ENCODE measurements around the gene MYEOV.

- TF ChIP-seq, protein P1, sequence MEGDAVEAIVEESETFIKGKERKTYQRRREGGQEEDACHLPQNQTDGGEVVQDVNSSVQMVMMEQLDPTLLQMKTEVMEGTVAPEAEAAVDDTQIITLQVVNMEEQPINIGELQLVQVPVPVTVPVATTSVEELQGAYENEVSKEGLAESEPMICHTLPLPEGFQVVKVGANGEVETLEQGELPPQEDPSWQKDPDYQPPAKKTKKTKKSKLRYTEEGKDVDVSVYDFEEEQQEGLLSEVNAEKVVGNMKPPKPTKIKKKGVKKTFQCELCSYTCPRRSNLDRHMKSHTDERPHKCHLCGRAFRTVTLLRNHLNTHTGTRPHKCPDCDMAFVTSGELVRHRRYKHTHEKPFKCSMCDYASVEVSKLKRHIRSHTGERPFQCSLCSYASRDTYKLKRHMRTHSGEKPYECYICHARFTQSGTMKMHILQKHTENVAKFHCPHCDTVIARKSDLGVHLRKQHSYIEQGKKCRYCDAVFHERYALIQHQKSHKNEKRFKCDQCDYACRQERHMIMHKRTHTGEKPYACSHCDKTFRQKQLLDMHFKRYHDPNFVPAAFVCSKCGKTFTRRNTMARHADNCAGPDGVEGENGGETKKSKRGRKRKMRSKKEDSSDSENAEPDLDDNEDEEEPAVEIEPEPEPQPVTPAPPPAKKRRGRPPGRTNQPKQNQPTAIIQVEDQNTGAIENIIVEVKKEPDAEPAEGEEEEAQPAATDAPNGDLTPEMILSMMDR (conservative IDR thresholded peaks at IDR 0.05): no peak
- TF ChIP-seq ZFX (IDR thresholded peaks at IDR 0.05): no peak
Measured at GRCh38 chr11:69327741-69328191, 33.8 kb downstream of the MYEOV start.
